ENCODE data around the gene TEX53. TPM values are rescaled to one million over a fixed set of nuclear protein-coding genes. Genes with fewer than 3 reads are reported as not detected.

TEX53 gene
- total and polyA plus RNA-seq, 8 donors: not detected

GRCh38 chr9:114676901-114677300, 19.3 kb upstream of the TEX53 start:
- ATAC-seq (no peak), DNase-seq (no peak)
- no peaks in the 10 kb centered on the region for H3K9me3 ChIP-seq
- H3K27me3 ChIP-seq: no peaks in the 10 kb centered on the region
- peaks cover 0 to 5% of the 10 kb centered on the region in 2 donors for H3K4me1 ChIP-seq
- no peaks in the 10 kb centered on the region for H3K36me3 ChIP-seq
- TF ChIP-seq CTCF (IDR thresholded peaks at IDR 0.05): no peak
- H3K4me3 ChIP-seq: no peak overlapping the region
- H3K27ac ChIP-seq: no peak overlapping the region
- intact Hi-C loops (cut with DNase I): no loop called here

- Histone ChIP-seq H3K4me1 (peaks cover 0 to 5% of the 10 kb centered on the region in 2 donors), H3K27ac (no peak overlapping the region), H3K4me3 (no peak overlapping the region), H3K9me3 (no peaks in the 10 kb centered on the region), H3K36me3 (no peaks in the 10 kb centered on the region), H3K27me3 (no peaks in the 10 kb centered on the region)
- DNase-seq (no peak), ATAC-seq (no peak)
- TF ChIP-seq CTCF (IDR thresholded peaks at IDR 0.05): no peak
- intact Hi-C loops (cut with DNase I): no loop called here
Observed at GRCh38 chr9:114674798-114675540, 17.4 kb upstream of the TEX53 start.

GRCh38 chr9:114674076-114674797, 16.6 kb upstream of the TEX53 start:
- H3K36me3 ChIP-seq: no peaks in the 10 kb centered on the region
- no peaks in the 10 kb centered on the region for H3K27me3 ChIP-seq
- DNase-seq: no peak
- intact Hi-C loops (cut with DNase I): no loop called here
- H3K9me3 ChIP-seq: no peaks in the 10 kb centered on the region
- H3K4me3 ChIP-seq: no peak overlapping the region
- no peak for ATAC-seq
- no peak overlapping the region for H3K27ac ChIP-seq
- no peak for TF ChIP-seq CTCF (IDR thresholded peaks at IDR 0.05)
- peaks cover 0 to 5% of the 10 kb centered on the region in 2 donors for H3K4me1 ChIP-seq

GRCh38 chr9:114671605-114672004, 14.0 kb upstream of the TEX53 start:
- DNase-seq: peak in 1 of 4 donors; percentile 30
- Histone ChIP-seq H3K4me1 (no peaks in the 10 kb centered on the region), H3K27ac (no peak overlapping the region), H3K4me3 (no peak overlapping the region), H3K36me3 (no peaks in the 10 kb centered on the region), H3K9me3 (no peaks in the 10 kb centered on the region), H3K27me3 (no peaks in the 10 kb centered on the region)
- peak; percentile 92 for ATAC-seq
- intact Hi-C loops (cut with DNase I): no loop called here
- TF ChIP-seq CTCF (IDR thresholded peaks at IDR 0.05): no peak

- ATAC-seq (no peak), DNase-seq (no peak)
- Histone ChIP-seq H3K27me3 (no peaks in the 10 kb centered on the region), H3K27ac (no peak overlapping the region), H3K4me1 (no peaks in the 10 kb centered on the region), H3K9me3 (no peaks in the 10 kb centered on the region), H3K36me3 (no peaks in the 10 kb centered on the region), H3K4me3 (no peak overlapping the region)
- TF ChIP-seq CTCF (IDR thresholded peaks at IDR 0.05): no peak
- intact Hi-C loops (cut with DNase I): no loop called here
Observed at GRCh38 chr9:114669961-114670360, 12.4 kb upstream of the TEX53 start.

Data from left lung (tissue), 10 donors.